Limb (tissue), 2 donors: ENCODE measurements around the gene LRP1.
A peak's percentile ranks its signal among the peaks of the same experiment; 100 is the strongest.

ENCODE experiments used
- DNase-seq, 2 donors: peaks; one replicate each; pipeline ENCODE4 v3.0.0-alpha.2; 2016; ENCODE audit errors: extremely low spot score in 2 of 2

Gene LRP1

DNA sequence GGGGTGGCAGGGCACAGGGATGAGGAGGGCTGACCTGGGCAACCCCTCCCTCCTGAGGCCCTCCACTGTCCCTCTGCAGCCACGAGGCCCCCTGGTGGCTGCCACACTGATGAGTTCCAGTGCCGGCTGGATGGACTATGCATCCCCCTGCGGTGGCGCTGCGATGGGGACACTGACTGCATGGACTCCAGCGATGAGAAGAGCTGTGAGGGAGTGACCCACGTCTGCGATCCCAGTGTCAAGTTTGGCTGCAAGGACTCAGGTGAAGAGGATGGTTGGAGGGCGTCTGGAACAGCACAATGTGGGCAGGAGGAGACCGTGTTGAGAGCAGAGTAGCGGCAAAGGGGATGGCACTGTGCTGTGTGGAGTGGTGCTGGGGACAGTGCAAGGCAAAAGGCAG, 44.8 kb downstream of the LRP1 start:
- DNase-seq = no peak

DNA sequence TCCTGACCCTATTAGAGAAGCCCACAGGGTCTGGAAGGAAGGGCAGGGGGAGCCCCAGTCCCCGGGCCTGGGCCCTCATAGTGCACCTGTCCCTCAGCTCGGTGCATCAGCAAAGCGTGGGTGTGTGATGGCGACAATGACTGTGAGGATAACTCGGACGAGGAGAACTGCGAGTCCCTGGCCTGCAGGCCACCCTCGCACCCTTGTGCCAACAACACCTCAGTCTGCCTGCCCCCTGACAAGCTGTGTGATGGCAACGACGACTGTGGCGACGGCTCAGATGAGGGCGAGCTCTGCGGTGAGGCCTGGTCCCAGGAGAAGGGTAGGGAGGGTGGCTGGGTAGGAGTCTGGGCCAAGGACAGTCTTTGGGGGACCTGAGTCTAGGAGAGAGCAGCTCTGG, 45.4 kb downstream of the LRP1 start:
- no peak for DNase-seq

DNA sequence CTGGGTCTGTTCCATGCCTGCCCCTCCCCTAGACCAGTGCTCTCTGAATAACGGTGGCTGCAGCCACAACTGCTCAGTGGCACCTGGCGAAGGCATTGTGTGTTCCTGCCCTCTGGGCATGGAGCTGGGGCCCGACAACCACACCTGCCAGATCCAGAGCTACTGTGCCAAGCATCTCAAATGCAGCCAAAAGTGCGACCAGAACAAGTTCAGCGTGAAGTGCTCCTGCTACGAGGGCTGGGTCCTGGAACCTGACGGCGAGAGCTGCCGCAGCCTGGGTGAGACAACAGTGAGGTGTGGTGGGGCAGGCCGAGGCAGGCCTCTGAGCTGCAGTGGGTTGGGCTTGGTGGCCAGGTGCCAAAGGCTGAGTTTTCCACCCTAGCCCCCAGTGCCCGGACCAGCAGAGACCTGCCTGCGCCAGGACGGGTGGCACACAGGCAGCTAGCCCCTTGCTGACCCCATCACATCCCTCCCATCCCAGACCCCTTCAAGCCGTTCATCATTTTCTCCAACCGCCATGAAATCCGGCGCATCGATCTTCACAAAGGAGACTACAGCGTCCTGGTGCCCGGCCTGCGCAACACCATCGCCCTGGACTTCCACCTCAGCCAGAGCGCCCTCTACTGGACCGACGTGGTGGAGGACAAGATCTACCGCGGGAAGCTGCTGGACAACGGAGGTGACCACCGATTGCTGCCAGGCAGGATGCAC, 47.3 kb downstream of the LRP1 start:
- DNase-seq = peak in 1 of 2 donors; percentile 77

DNA sequence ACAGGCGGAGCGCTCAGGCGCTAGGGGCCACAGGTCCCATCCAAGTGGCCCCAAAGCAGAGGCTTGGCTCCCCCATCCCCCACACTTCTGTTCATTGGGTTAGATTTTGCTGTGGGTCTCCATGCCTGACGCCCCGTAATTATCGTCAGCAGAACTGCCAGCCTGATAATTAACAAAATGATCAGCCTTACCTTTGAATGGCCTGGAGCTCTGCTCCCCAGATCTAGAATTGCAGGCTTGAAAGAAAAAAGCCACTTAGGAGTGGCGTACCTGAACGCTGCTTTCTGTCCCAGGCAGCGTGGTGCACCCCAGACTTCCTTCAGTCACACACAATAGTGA, 47.8 kb downstream of the LRP1 start:
- DNase-seq = no peak

DNA sequence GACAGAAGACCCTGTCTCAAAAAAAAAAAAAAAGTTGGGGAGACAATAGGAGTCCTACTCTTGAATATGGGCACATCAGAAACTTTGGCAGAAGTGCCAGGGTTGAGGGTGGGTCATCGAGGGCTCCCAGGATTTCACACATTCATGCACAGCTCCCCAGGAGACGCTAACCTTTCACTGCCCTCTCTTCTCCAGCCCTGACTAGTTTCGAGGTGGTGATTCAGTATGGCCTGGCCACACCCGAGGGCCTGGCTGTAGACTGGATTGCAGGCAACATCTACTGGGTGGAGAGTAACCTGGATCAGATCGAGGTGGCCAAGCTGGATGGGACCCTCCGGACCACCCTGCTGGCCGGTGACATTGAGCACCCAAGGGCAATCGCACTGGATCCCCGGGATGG, 48.6 kb downstream of the LRP1 start:
- no peak for DNase-seq

DNA sequence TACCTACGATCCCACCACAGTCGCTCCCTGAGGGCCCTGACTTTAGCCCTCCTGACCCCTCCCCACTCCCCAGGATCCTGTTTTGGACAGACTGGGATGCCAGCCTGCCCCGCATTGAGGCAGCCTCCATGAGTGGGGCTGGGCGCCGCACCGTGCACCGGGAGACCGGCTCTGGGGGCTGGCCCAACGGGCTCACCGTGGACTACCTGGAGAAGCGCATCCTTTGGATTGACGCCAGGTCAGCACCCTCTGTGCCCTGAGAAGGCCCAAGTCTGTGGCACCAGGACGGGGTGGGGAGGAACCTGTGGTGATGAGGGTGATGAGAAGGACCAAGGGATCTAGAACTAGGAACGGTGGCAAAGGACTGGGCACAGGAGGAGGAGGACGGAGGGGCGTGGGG, 49.1 kb downstream of the LRP1 start:
- DNase-seq = no peak

DNA sequence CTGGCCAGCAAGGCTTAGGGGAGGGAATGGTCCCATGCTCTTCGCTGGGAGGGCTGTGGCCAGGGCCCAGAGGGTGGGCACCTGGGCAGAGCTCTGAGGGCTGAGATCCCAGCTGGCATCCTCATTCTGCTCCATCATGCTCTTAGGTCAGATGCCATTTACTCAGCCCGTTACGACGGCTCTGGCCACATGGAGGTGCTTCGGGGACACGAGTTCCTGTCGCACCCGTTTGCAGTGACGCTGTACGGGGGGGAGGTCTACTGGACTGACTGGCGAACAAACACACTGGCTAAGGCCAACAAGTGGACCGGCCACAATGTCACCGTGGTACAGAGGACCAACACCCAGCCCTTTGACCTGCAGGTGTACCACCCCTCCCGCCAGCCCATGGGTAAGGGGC, 49.9 kb downstream of the LRP1 start:
- DNase-seq = no peak

DNA sequence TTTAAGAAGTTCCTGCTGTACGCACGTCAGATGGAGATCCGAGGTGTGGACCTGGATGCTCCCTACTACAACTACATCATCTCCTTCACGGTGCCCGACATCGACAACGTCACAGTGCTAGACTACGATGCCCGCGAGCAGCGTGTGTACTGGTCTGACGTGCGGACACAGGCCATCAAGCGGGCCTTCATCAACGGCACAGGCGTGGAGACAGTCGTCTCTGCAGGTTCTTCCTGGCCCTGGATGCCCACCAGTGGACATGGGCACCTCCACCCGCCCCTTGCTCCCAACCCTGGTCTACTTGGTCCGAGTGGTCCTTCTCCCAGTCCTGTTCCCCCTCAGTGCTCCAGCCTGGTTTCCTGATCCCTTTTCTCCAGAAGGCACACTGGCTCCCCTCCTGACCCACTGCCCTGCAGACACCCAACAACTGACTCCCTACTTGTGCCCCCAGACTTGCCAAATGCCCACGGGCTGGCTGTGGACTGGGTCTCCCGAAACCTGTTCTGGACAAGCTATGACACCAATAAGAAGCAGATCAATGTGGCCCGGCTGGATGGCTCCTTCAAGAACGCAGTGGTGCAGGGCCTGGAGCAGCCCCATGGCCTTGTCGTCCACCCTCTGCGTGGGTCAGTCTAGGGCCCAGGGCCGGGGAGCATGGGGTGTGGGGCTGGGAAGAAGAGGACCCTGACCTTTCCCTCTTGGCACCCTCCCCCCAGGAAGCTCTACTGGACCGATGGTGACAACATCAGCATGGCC, 51.2 kb downstream of the LRP1 start:
- no peak for DNase-seq

DNA sequence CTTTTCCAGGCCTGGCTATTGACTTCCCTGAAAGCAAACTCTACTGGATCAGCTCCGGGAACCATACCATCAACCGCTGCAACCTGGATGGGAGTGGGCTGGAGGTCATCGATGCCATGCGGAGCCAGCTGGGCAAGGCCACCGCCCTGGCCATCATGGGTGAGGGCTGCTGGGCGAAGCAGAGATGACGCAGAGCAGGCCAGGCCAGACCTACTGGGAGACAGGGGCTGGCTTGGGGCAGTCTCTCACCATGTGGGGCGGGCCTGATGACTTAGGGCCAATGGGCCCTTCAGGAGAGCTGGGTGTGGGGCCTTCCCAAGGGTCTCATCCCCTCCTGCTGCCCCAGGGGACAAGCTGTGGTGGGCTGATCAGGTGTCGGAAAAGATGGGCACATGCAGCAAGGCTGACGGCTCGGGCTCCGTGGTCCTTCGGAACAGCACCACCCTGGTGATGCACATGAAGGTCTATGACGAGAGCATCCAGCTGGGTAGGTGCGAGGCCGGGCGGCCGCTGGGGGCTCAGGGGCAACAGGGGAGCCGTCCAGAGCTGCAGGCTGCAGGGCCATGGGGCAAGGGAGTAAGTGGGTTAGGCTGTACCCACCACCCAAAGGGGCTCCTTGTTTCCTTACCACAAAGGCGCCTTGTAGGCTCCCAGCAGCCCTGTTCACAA, 52.2 kb downstream of the LRP1 start:
- DNase-seq = no peak

DNA sequence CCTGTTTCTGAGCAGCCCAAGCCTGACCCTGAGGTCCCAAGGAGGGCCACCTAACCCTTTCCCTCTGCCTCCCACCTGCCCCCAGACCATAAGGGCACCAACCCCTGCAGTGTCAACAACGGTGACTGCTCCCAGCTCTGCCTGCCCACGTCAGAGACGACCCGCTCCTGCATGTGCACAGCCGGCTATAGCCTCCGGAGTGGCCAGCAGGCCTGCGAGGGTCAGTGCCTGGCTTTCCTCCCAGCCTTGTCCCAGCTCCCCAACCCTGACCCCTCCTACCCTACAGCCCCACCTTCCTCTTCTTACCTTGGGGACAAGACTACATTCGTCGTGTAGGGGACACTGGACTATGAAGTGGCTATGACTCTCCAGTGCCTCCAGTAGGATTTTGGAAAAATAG, 52.8 kb downstream of the LRP1 start:
- no peak for DNase-seq

DNA sequence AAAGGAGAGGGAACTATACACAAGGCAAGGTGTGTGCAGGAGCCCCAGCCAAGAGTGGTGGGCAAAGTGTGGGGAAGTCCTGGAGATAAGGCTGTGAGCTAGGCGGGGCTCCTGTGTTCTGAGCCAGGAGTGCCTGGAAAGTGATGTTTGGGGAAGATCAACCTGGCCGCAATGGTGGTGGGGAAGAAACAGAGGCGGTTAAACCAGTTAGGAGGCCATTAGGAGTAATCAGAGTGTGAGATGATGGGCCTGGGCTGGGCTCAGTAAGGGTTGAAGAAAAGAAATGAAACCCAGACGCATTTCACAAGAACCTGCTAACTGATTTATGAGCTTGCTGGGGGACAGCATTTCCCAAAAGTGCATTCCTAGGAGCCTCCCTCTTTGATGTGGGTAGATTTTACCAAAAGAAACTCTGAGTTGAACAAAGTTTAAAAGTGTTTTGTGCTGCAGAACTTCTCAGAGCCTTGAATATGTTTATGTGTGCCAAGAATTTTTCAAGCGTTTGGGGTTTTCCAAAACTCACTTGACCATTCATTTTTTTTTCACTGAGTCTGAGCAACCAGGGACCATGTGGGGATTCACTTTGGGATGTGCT, 53.4 kb downstream of the LRP1 start:
- DNase-seq = no peak

DNA sequence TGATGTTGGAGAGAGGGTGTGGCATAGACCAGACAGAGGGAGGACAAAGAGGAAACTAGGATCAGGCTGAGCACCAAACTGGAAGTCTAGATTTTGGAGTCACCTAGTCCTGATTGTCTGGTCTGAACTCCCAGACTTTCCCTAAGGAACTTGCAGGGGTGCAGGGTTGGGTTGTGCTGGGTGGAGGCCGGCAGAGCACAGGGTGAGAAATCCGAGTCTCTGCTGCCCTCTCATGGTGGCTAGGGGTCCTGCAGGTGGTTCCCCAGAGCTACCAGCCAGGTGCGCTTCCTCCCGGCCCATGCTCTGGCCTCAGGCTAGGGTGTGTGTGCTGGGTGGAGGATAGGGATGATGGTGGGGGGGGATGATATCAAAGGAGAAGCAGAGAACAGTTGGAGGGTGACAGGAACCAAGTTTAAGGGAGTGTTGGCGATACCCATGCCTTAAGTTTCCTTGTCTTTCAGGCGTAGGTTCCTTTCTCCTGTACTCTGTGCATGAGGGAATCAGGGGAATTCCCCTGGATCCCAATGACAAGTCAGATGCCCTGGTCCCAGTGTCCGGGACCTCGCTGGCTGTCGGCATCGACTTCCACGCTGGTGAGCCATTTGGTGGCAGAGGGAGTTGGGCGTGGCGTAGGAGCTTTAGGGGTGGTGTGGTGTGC, 54.8 kb downstream of the LRP1 start:
- peak; percentile 68 to 86 for DNase-seq

DNA sequence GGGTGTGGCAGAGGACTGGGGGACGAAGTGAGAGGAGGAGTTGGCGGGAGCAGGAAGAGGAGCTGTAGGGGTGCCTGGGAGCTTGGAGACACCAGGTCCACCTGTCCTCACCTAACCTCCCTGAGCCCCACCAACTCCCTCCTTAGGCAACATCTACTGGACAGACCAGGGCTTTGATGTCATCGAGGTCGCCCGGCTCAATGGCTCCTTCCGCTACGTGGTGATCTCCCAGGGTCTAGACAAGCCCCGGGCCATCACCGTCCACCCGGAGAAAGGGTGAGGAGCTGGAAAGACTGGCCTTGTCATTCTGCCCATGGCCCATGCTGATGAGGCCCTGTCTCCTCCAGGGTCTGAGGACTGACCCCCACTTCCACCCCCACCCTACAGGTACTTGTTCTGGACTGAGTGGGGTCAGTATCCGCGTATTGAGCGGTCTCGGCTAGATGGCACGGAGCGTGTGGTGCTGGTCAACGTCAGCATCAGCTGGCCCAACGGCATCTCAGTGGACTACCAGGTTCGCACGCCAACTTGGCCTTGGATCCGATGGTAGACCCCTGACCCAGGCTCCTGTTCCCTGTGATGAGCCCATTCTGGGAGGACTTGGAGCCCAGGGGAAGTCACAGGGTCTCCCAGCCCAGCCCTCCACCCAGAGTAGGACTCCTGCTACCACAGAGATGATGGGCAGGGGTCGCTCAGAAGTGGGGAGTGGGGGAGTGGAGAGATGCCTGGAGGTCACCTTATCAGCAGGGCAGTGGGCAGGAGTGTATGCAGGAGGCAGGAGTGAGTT, 55.8 kb downstream of the LRP1 start:
- no peak for DNase-seq

DNA sequence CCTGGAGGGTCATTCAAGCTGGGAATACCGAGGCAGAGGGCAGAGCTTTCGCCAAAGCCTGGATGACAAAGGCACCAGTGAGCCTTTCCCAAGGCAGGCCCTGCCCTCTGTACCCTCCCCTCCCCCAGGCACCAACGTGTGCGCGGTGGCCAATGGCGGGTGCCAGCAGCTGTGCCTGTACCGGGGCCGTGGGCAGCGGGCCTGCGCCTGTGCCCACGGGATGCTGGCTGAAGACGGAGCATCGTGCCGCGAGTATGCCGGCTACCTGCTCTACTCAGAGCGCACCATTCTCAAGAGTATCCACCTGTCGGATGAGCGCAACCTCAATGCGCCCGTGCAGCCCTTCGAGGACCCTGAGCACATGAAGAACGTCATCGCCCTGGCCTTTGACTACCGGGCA, 57.1 kb downstream of the LRP1 start:
- no peak for DNase-seq

DNA sequence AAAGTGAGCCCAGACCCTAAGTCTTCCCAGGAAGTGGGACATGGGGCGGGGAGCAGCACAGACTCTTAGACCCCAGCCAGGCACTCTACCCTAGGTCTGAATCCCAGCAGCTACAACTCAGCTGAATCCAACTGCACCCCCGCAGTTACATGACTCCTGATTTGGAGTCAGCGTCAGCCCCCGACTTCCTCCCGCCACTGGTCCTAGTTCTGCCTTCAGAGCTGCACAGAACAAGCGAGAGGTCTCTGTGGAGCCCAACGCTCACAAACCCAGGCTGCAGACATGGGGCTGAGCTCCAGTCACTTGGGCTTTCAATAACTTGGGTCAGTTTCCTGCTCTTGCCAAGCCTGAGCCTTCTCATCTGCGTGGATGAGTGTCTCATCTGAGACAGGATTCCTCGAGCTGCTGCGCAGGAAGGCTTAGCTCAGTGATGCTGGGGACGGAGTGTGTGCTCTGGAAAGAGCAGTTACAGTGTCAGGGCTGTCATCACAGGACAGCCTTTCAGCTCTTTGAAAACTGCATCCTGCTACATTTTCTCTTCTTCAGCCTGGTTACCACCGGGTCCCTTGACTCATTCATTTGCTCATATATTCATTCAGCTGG, 57.7 kb downstream of the LRP1 start:
- DNase-seq = no peak

DNA sequence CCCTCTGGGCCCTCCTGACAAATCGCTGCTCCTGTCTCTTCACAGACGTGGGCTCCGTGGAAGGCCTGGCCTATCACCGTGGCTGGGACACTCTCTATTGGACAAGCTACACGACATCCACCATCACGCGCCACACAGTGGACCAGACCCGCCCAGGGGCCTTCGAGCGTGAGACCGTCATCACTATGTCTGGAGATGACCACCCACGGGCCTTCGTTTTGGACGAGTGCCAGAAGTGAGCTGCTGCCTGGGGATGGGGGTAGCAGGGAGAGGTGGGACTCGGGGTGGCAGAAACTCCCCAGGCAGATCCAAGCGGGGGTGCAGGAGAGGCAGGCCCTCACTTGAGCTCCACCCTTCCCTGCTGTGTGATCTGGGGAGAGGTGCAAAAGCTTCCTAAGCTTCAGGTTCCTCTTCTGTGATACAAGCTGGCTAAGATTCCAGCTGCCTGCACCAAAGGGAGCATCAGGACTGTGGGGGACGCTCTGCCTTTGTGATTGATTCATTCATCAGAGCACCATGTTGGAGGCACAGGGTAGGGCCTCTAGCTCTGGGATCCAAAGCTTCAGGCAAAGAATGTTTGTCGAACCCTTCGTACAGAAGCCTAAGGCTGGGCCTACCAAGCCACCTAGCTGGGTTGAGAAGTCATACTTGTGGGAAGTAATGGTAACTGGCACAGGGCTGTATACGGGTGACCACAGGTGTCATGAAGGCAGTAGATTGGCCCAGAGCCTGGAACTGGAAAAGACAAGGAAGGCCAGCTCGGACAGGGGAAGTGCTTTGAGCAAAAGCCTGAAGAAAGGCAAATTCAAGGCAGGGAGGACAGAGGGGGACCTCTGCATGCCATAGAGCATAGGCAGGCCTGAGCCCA, 59.2 kb downstream of the LRP1 start:
- DNase-seq = no peak

DNA sequence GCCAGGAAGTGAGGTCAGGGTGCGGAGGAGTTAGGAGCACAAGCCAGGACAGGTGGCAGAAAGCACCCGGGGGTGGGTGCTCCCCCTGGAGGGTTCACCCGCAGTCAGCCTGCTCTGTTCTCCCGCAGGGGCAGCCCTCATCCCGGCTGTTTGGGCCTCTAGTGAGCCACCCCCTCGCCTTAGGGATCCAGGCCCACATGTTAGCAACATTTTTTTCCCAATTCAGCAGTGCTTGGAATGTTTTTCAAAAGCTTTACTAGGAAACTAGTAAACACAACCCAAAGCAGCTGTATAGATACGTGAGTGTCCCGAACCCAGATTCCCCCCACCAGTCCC, 59.8 kb downstream of the LRP1 start:
- DNase-seq = no peak

DNA sequence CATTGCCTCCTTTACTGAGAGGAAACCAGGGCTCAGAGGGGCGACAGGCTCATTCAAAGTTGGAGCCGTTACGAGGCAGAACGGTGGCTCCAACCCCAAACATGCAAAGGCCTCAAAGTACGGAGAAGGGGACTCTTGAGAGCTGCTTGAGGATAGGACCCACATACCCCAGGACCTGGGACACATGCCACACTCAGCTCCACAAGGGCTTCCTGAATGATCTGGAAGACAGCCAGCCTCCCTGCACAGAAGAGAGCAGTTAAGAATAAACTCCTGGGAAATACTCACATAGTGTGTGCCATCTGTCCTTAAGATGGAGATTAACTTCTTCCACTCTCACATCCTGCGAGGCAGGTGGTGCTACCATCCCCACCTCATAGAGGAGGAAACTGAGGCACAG, 61.8 kb downstream of the LRP1 start:
- no peak for DNase-seq

DNA sequence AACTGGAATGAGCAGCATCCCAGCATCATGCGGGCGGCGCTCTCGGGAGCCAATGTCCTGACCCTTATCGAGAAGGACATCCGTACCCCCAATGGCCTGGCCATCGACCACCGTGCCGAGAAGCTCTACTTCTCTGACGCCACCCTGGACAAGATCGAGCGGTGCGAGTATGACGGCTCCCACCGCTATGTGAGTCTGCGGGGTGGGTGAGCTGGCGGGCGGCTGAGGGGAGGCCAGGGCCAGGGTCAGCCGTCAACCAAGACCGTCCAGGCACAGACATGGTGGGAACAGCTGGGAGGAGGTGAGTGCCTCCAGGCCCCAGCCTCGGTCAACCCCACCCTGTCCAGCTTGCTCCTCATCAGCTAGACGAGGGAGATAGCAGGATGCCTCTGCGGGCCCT, 62.5 kb downstream of the LRP1 start:
- DNase-seq = no peak

DNA sequence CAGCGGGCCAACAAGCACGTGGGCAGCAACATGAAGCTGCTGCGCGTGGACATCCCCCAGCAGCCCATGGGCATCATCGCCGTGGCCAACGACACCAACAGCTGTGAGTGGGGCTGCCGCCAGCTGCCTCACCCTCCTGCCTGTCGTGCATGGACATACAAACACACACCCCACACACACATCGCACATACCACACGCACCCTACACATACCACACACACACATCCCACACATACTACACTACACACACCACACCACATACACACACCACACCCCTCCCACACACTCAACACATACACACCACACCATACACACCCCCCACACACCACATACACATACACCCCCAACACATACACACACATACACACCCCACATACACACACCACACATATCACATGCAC, 63.1 kb downstream of the LRP1 start:
- no peak for DNase-seq
